Activated naive CD4-positive, alpha-beta T cell treated with anti-CD3 and anti-CD28 coated beads for 36 hours (primary cell): ENCODE results near the gene HAO1. TPM values are rescaled to one million over a fixed set of nuclear protein-coding genes. Genes with fewer than 3 reads are reported as not detected.
"Not testable (repeated sequence)": the region's sequence is repeated elsewhere in the genome, so short reads cannot be mapped to it uniquely, and the experiment has no call there.

Experiments
- CTCF ChIA-PET: fragments of 350-600 bp; sonication (Branson Sonifier 250); formaldehyde crosslinking; loops from one replicate; lab custom pipeline; 2021; ENCODE audit warnings: antibody characterized with exemption; lab: Charles Lee
- DNase-seq: peaks from one replicate; pipeline ENCODE4 v3.0.0-alpha.2; 2020
- H3K27ac Mint-ChIP-seq: one replicate; pipeline ENCODE4 v1.8.0; 2021; ENCODE audit warnings: mild to moderate bottlenecking, mixed read lengths
- H3K27me3 Mint-ChIP-seq: one replicate; pipeline ENCODE4 v1.8.0; 2021; ENCODE audit warnings: low read depth, mixed read lengths
- H3K36me3 Mint-ChIP-seq: one replicate; pipeline ENCODE4 v1.8.0; 2021; ENCODE audit warnings: low read depth, mixed read lengths
- H3K4me1 Mint-ChIP-seq: one replicate; pipeline ENCODE4 v1.8.0; 2021; ENCODE audit warnings: low read depth, mixed read lengths
- H3K4me3 Mint-ChIP-seq: one replicate; pipeline ENCODE4 v1.8.0; 2021; ENCODE audit warnings: mild to moderate bottlenecking, moderate library complexity, mixed read lengths
- H3K9me3 Mint-ChIP-seq: one replicate; pipeline ENCODE4 v1.8.0; 2021; ENCODE audit warnings: mixed read lengths
- intact Hi-C: fragments of 100-400 bp; cut with micrococcal nuclease; formaldehyde crosslinking; loops from one replicate; pipeline ENCODE4 v1.15.1; 2023
- total RNA-seq, 2 experiments: library from RNA; stranded (reverse); gene quantifications; one replicate each; pipeline ENCODE4 v1.2.3, GENCODE V29; 2021

The HAO1 gene
- total RNA-seq, 2 experiments from 2014 or later, result not detected

GRCh38 chr20:7966176-7966575 lies 25.9 kb upstream of the HAO1 start:
- Mint-ChIP-seq H3K27ac (no peak overlapping the region), H3K9me3 (no peaks in the 10 kb centered on the region), H3K4me1 (no peaks in the 10 kb centered on the region), H3K4me3 (no peak overlapping the region), H3K36me3 (no peaks in the 10 kb centered on the region), H3K27me3 (peaks cover 10% of the 10 kb centered on the region)
- CTCF ChIA-PET, result no interaction called here
- intact Hi-C loops, result no loop called here
- no peak for DNase-seq

- no peak for DNase-seq
- Mint-ChIP-seq H3K4me3 (no peak overlapping the region), H3K27ac (no peak overlapping the region), H3K4me1 (no peaks in the 10 kb centered on the region), H3K36me3 (peaks cover 2% of the 10 kb centered on the region), H3K27me3 (peaks cover 12% of the 10 kb centered on the region), H3K9me3 (no peaks in the 10 kb centered on the region)
- CTCF ChIA-PET, result interaction anchor here (0.6 kb wide), 1 partner anchor 9 kb away, joined by 3 read pairs; no protein-coding TSS in a partner anchor
- intact Hi-C loops, result no loop called here
Observed at GRCh38 chr20:7959484-7959883, 19.2 kb upstream of the HAO1 start.

- intact Hi-C loops, CTCF ChIA-PET, H3K9me3 Mint-ChIP-seq, H3K36me3 Mint-ChIP-seq, H3K4me3 Mint-ChIP-seq, H3K4me1 Mint-ChIP-seq, DNase-seq, H3K27ac Mint-ChIP-seq: not testable (repeated sequence)
- peaks cover 25% of the 10 kb centered on the region for H3K27me3 Mint-ChIP-seq
Observed at GRCh38 chr20:7956561-7956960, 16.3 kb upstream of the HAO1 start.

GRCh38 chr20:7950387-7950786 lies 10.1 kb upstream of the HAO1 start:
- H3K4me3 Mint-ChIP-seq, result no peak overlapping the region
- intact Hi-C loops, result no loop called here
- H3K9me3 Mint-ChIP-seq, result peaks cover 16% of the 10 kb centered on the region
- DNase-seq, result no peak
- no peaks in the 10 kb centered on the region for H3K4me1 Mint-ChIP-seq
- H3K36me3 Mint-ChIP-seq, result no peaks in the 10 kb centered on the region
- no peak overlapping the region for H3K27ac Mint-ChIP-seq
- CTCF ChIA-PET, result no interaction called here
- H3K27me3 Mint-ChIP-seq, result peaks cover 25% of the 10 kb centered on the region

GRCh38 chr20:7943891-7944290 lies 3.6 kb upstream of the HAO1 start:
- H3K36me3 Mint-ChIP-seq, result no peaks in the 10 kb centered on the region
- peaks cover 11% of the 10 kb centered on the region for H3K9me3 Mint-ChIP-seq
- peaks cover 4% of the 10 kb centered on the region for H3K27me3 Mint-ChIP-seq
- intact Hi-C loops, result no loop called here
- no peak for DNase-seq
- H3K27ac Mint-ChIP-seq, result no peak overlapping the region
- CTCF ChIA-PET, result no interaction called here
- no peak overlapping the region for H3K4me3 Mint-ChIP-seq
- no peaks in the 10 kb centered on the region for H3K4me1 Mint-ChIP-seq

- Mint-ChIP-seq H3K9me3 (no peaks in the 10 kb centered on the region), H3K36me3 (no peaks in the 10 kb centered on the region), H3K27me3 (peaks cover 5% of the 10 kb centered on the region), H3K4me1 (no peaks in the 10 kb centered on the region), H3K27ac (no peak overlapping the region), H3K4me3 (no peak overlapping the region)
- no peak for DNase-seq
- CTCF ChIA-PET, result no interaction called here
- intact Hi-C loops, result loop anchor here (10.0 kb wide), 2 partner anchors 365 to 445 kb away; no protein-coding TSS in a partner anchor
Observed at GRCh38 chr20:7939663-7940062, 595 bp downstream of the HAO1 start.

- H3K9me3 Mint-ChIP-seq, result no peaks in the 10 kb centered on the region
- no peaks in the 10 kb centered on the region for H3K36me3 Mint-ChIP-seq
- no peak for DNase-seq
- CTCF ChIA-PET, result interaction anchor here (0.6 to 6.2 kb wide), 3 partner anchors 27 to 784 kb away, joined by 3 to 36 read pairs (median 3); no protein-coding TSS in a partner anchor
- H3K27ac Mint-ChIP-seq, result no peak overlapping the region
- intact Hi-C loops, result loop anchor here (10.0 kb wide), 2 partner anchors 367 to 447 kb away; no protein-coding TSS in a partner anchor
- peaks cover 9% of the 10 kb centered on the region for H3K27me3 Mint-ChIP-seq
- no peak overlapping the region for H3K4me3 Mint-ChIP-seq
- H3K4me1 Mint-ChIP-seq, result no peaks in the 10 kb centered on the region
Observed at GRCh38 chr20:7938058-7938457, 2.2 kb downstream of the HAO1 start.

GRCh38 chr20:7937328-7937727 lies 2.9 kb downstream of the HAO1 start:
- H3K4me1 Mint-ChIP-seq, result no peaks in the 10 kb centered on the region
- H3K27me3 Mint-ChIP-seq, result peaks cover 9% of the 10 kb centered on the region
- no peaks in the 10 kb centered on the region for H3K9me3 Mint-ChIP-seq
- DNase-seq, result no peak
- no peaks in the 10 kb centered on the region for H3K36me3 Mint-ChIP-seq
- intact Hi-C loops, result loop anchor here (2.0 to 10.0 kb wide), 3 partner anchors 107 to 447 kb away; no protein-coding TSS in a partner anchor
- CTCF ChIA-PET, result interaction anchor here (0.6 to 6.2 kb wide), 3 partner anchors 10 to 785 kb away, joined by 3 to 36 read pairs (median 8); no protein-coding TSS in a partner anchor
- no peak overlapping the region for H3K27ac Mint-ChIP-seq
- H3K4me3 Mint-ChIP-seq, result no peak overlapping the region

DNA sequence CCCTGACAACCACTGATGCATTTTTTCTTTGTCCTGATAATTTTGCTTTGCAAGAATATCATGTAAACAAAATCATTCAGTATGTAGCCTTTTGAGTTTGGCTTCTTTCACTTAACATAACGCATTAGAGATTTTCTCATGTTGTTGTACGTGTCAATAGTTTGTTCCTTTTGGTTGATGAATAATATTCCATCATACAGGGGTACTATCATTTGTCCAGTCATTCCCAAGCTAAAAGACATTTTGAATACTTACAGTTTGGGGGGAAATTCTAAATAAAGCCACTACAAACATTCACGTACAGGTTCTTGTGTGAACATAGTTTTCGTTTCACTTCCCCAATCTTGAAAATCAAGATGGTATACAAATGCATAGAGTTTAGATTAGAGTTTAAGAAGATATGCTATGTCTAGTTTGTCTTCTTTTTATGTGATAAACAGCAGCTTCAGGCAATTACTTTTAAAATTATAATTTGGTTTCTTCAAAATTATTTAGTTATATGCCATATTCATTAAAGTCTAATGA lies 5.2 kb downstream of the HAO1 start:
- Mint-ChIP-seq H3K27me3 (peaks cover 13% of the 10 kb centered on the region), H3K27ac (no peak overlapping the region), H3K4me3 (no peak overlapping the region), H3K4me1 (no peaks in the 10 kb centered on the region), H3K9me3 (no peaks in the 10 kb centered on the region), H3K36me3 (no peaks in the 10 kb centered on the region)
- CTCF ChIA-PET, result interaction anchor here (6.2 kb wide), 1 partner anchor 787 kb away, joined by 36 read pairs; no protein-coding TSS in a partner anchor
- no peak for DNase-seq
- intact Hi-C loops, result loop anchor here (10.0 kb wide), 2 partner anchors 370 to 450 kb away; no protein-coding TSS in a partner anchor

DNA sequence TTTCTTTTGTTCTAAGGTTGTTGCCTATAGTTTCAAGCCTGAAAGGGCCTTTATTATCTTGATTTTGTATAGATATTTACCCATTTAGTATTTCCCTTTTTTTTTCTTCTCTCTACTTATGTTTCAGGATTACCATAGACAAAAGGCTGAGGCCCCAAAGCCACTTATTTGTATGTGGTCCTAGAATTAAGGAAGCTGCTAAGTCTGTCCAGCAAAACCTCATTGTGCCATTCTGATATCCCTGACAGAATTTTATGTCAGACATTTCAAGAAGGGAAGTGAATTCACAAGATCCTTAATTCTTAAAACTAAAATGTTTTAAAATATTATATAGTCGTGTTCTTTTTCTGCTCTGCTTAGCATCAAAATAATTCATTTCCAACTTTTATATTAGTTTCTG lies 6.9 kb downstream of the HAO1 start:
- no peaks in the 10 kb centered on the region for H3K4me1 Mint-ChIP-seq
- H3K27ac Mint-ChIP-seq, result no peak overlapping the region
- CTCF ChIA-PET, result interaction anchor here (6.2 kb wide), 1 partner anchor 789 kb away, joined by 36 read pairs; no protein-coding TSS in a partner anchor
- no peak overlapping the region for H3K4me3 Mint-ChIP-seq
- intact Hi-C loops, result loop anchor here (10.0 kb wide), 2 partner anchors 371 to 451 kb away; no protein-coding TSS in a partner anchor
- H3K27me3 Mint-ChIP-seq, result peaks cover 13% of the 10 kb centered on the region
- no peak for DNase-seq
- no peaks in the 10 kb centered on the region for H3K36me3 Mint-ChIP-seq
- no peaks in the 10 kb centered on the region for H3K9me3 Mint-ChIP-seq

GRCh38 chr20:7930343-7930742 lies 9.9 kb downstream of the HAO1 start:
- CTCF ChIA-PET, result no interaction called here

DNA sequence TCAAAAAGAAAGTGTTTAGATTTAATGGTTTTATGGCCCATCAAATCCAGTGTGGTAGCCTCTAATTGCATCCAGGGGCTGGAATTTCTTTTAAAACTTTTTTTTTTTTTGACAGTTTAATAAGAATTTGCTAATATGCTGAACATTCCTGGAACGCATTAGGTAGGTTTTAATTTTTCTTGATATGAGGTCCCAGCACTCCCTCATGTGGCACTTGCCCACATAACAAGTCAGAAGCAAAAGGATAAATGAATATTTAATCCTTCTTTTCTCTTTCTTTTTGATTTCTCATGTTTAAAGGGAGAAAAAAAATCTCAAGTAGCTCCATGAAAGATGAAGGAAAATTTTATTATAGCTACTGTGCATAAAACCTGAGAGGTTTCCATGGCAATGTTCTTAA lies 13.5 kb downstream of the HAO1 start:
- H3K27ac Mint-ChIP-seq, result no peak overlapping the region
- intact Hi-C loops, result no loop called here
- no peak for DNase-seq
- H3K9me3 Mint-ChIP-seq, result no peaks in the 10 kb centered on the region
- no peaks in the 10 kb centered on the region for H3K4me1 Mint-ChIP-seq
- H3K4me3 Mint-ChIP-seq, result no peak overlapping the region
- no peaks in the 10 kb centered on the region for H3K36me3 Mint-ChIP-seq
- H3K27me3 Mint-ChIP-seq, result peaks cover 4% of the 10 kb centered on the region
- CTCF ChIA-PET, result interaction anchor here (0.7 to 0.9 kb wide), 3 partner anchors 10 to 1008 kb away, joined by 3 to 8 read pairs (median 4); no protein-coding TSS in a partner anchor

More at GRCh38 chr20:7930343-7930742, 9.9 kb downstream of the HAO1 start:
- Mint-ChIP-seq H3K36me3 (no peaks in the 10 kb centered on the region), H3K4me1 (no peaks in the 10 kb centered on the region), H3K27me3 (peaks cover 13% of the 10 kb centered on the region), H3K27ac (no peak overlapping the region), H3K4me3 (no peak overlapping the region), H3K9me3 (no peaks in the 10 kb centered on the region)
- DNase-seq, result no peak
- intact Hi-C loops, result loop anchor here (10.0 kb wide), 2 partner anchors 374 to 454 kb away; no protein-coding TSS in a partner anchor

DNA sequence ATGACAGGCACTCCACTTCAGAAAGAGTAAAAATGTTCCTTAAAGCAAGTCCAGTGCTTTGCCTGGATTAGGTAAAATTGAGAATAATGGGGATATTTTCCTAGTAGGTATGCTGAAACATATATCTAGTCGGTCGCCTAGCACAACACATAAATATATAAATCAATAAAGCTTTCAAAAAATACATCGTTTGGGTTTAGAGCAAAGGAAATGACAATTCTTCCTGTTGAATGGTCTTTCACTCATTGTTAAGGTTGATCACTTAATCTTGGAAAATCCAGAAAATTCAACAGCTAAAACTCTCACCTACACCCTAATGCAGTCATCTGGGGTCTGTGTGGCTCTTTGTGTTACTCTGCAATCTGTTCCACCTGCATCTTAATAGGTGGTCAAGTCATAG lies 13.9 kb downstream of the HAO1 start:
- Mint-ChIP-seq H3K9me3 (no peaks in the 10 kb centered on the region), H3K27me3 (peaks cover 2% of the 10 kb centered on the region), H3K4me1 (no peaks in the 10 kb centered on the region), H3K27ac (no peak overlapping the region), H3K4me3 (no peak overlapping the region), H3K36me3 (no peaks in the 10 kb centered on the region)
- no peak for DNase-seq
- CTCF ChIA-PET, result interaction anchor here (0.8 to 0.9 kb wide), 2 partner anchors 10 to 104 kb away, joined by 4 to 8 read pairs; no protein-coding TSS in a partner anchor
- intact Hi-C loops, result no loop called here
